GM19025 (cell line): ENCODE results near the gene MOB3B.

Experiments
- ATAC-seq: cut with Tn5 transposase; IDR thresholded peaks from one replicate; pipeline ENCODE4 v1.9.1; 2021; ENCODE audit warnings: mild to moderate bottlenecking, low read depth, moderate library complexity; ENCODE audit not compliant: unreplicated experiment

MOB3B gene

GRCh38 chr9:27542508-27542907 lies 12.9 kb upstream of the MOB3B start:
- ATAC-seq = no peak

GRCh38 chr9:27541740-27542139 lies 12.1 kb upstream of the MOB3B start:
- ATAC-seq = no peak

GRCh38 chr9:27540502-27540901 lies 10.9 kb upstream of the MOB3B start:
- no peak for ATAC-seq

- ATAC-seq = peak; percentile 45
These were observed 10.1 kb upstream of the MOB3B start for GRCh38 chr9:27539479-27540441.

GRCh38 chr9:27538647-27539046 lies 9.0 kb upstream of the MOB3B start:
- ATAC-seq = peak; percentile 57

- no peak for ATAC-seq
These were observed 8.1 kb upstream of the MOB3B start for GRCh38 chr9:27537756-27538155.

- no peak for ATAC-seq
These were observed 7.4 kb upstream of the MOB3B start for GRCh38 chr9:27537027-27537435.

GRCh38 chr9:27536168-27536567 lies 6.6 kb upstream of the MOB3B start:
- no peak for ATAC-seq

GRCh38 chr9:27535701-27536118 lies 6.1 kb upstream of the MOB3B start:
- peak; percentile 25 for ATAC-seq

- ATAC-seq = no peak
These were observed 5.1 kb upstream of the MOB3B start for GRCh38 chr9:27534658-27535209.

- ATAC-seq = no peak
These were observed 4.5 kb upstream of the MOB3B start for GRCh38 chr9:27534131-27534530.

- ATAC-seq = no peak
These were observed 3.7 kb upstream of the MOB3B start for GRCh38 chr9:27533311-27533710.

- ATAC-seq = no peak
These were observed 2.4 kb upstream of the MOB3B start for GRCh38 chr9:27532046-27532445.

GRCh38 chr9:27530915-27531755 lies 1.5 kb upstream of the MOB3B start:
- no peak for ATAC-seq

- peak; percentile 29 for ATAC-seq
These were observed 713 bp downstream of the MOB3B start for GRCh38 chr9:27528886-27529315.

- ATAC-seq = peak; percentile 41
These were observed 1.3 kb downstream of the MOB3B start for GRCh38 chr9:27528076-27528885.

GRCh38 chr9:27527702-27528075 lies 1.9 kb downstream of the MOB3B start:
- ATAC-seq = no peak

- no peak for ATAC-seq
These were observed 5.4 kb downstream of the MOB3B start, which contains the start of gene IFNK for GRCh38 chr9:27524236-27524635. IFNK (plus strand) TSS chr9:27524290; CDS start chr9:27524337, 47 bp downstream.

GRCh38 chr9:27523141-27523540 lies 6.5 kb downstream of the MOB3B start:
- no peak for ATAC-seq

- ATAC-seq = no peak
These were observed 8.6 kb downstream of the MOB3B start for GRCh38 chr9:27520986-27521385.
